PC-3 (cell line): ENCODE measurements around the gene NARS2. TPM values are rescaled to one million over a fixed set of nuclear protein-coding genes. Genes with fewer than 3 reads are reported as not detected.

ENCODE experiments used
- ATAC-seq: fragments of 200-7000 bp; cut with Tn5 transposase; 2 replicates; pipeline ENCODE4 v1.9.1; 2020; ENCODE audit warnings: mild to moderate bottlenecking, moderate library complexity
- BruUV-seq: library from RNA; stranded (reverse); fragments of 400-500 nt; replicated peaks from 2 replicates; lab custom pipeline; 2021; lab: Mats Ljungman, UMichigan
- CTCF ChIA-PET: fragments of 300-600 bp; sonication (Branson Sonifier 250); formaldehyde crosslinking; loops from one replicate; lab custom pipeline; 2022; ENCODE audit warnings: antibody characterized with exemption; lab: Charles Lee
- POLR2A ChIA-PET: fragments of 300-600 bp; sonication (Branson Sonifier 250); formaldehyde crosslinking; loops from one replicate; lab custom pipeline; 2022; ENCODE audit warnings: antibody characterized with exemption; ENCODE audit not compliant: unreplicated experiment; lab: Charles Lee
- DNase-seq: peaks from one replicate; pipeline ENCODE4 v3.0.0-alpha.2; 2015
- H2AFZ ChIP-seq: fragments of 300-600 bp; sonication (generic); 2 replicates; pipeline ENCODE4 v1.6.0; 2016; ENCODE audit warnings: antibody characterized with exemption, low read length
- H3F3A ChIP-seq: fragments of 300-600 bp; sonication (generic); one replicate; pipeline ENCODE4 v1.6.0; 2017; ENCODE audit warnings: antibody characterized with exemption, low read length, control low read depth, mild to moderate bottlenecking; ENCODE audit not compliant: unreplicated experiment
- H3K27ac ChIP-seq: fragments of 300-600 bp; sonication (generic); 2 replicates; pipeline ENCODE4 v1.5.1; 2016; ENCODE audit warnings: mild to moderate bottlenecking, low read length
- H3K27me3 ChIP-seq: fragments of 300-600 bp; sonication (generic); 2 replicates; pipeline ENCODE4 v1.6.1; 2016; ENCODE audit warnings: low read length, mixed read lengths
- H3K36me3 ChIP-seq: fragments of 300-600 bp; sonication (generic); 2 replicates; pipeline ENCODE4 v1.6.1; 2016; ENCODE audit warnings: low read depth, mixed run types, low read length, mixed read lengths
- H3K4me1 ChIP-seq: fragments of 300-600 bp; sonication (generic); 2 replicates; pipeline ENCODE4 v1.5.1; 2016; ENCODE audit warnings: low read length; ENCODE audit not compliant: insufficient read depth
- H3K4me2 ChIP-seq: fragments of 300-600 bp; sonication (generic); 2 replicates; pipeline ENCODE4 v1.6.0; 2016; ENCODE audit warnings: low read length
- H3K4me3 ChIP-seq: fragments of 300-600 bp; sonication (generic); 2 replicates; pipeline ENCODE4 v1.5.1; 2016; ENCODE audit warnings: mild to moderate bottlenecking, low read length, mixed read lengths
- H3K79me2 ChIP-seq: fragments of 300-600 bp; sonication (generic); 2 replicates; pipeline ENCODE4 v1.6.1; 2017; ENCODE audit warnings: low read length, mixed read lengths
- H3K9ac ChIP-seq: fragments of 300-600 bp; sonication (generic); 2 replicates; pipeline ENCODE4 v1.6.0; 2016; ENCODE audit warnings: mild to moderate bottlenecking, low read length
- H3K9me2 ChIP-seq: fragments of 300-600 bp; sonication (generic); replicated peaks from 2 replicates; pipeline ENCODE4 v1.6.1; 2016; ENCODE audit warnings: mixed run types, low read length, mixed read lengths
- H3K9me3 ChIP-seq: fragments of 300-600 bp; sonication (generic); 2 replicates; pipeline ENCODE4 v1.6.1; 2016; ENCODE audit warnings: low read length, mixed read lengths
- H4K20me1 ChIP-seq: fragments of 300-600 bp; sonication (generic); 2 replicates; pipeline ENCODE4 v1.6.1; 2016; ENCODE audit warnings: low read length, mixed read lengths
- EZH2 ChIP-seq: fragments of 300-600 bp; sonication (generic); IDR thresholded peaks from one replicate; pipeline ENCODE4 v1.6.1; 2017; ENCODE audit warnings: antibody characterized with exemption, mild to moderate bottlenecking, low read length; ENCODE audit not compliant: unreplicated experiment
- EZH2phosphoT487 ChIP-seq: fragments of 300-600 bp; sonication (generic); IDR thresholded peaks from 2 replicates; pipeline ENCODE4 v1.6.1; 2018; ENCODE audit warnings: mild to moderate bottlenecking, antibody characterized with exemption, low read length, borderline replicate concordance
- intact Hi-C: fragments of 100-400 bp; cut with micrococcal nuclease; formaldehyde crosslinking; loops from 2 replicates; pipeline ENCODE4 v1.9.0; 2023
- total RNA-seq: library from RNA; depleted of rRNA; stranded (reverse); fragments of >200 nt; gene quantifications from 2 replicates; pipeline ENCODE4 v1.2.3, GENCODE V29; 2014
- TF ChIP-seq, protein P1 (sequence below): fragments of 300-600 bp; sonication (generic); conservative IDR thresholded peaks from 2 replicates; pipeline ENCODE4 v1.5.1; 2017; ENCODE audit warnings: antibody characterized with exemption, low read depth, mild to moderate bottlenecking, low read length

Gene NARS2
- total RNA-seq, 1 experiment from 2014 or later, result 33.5 TPM

DNA sequence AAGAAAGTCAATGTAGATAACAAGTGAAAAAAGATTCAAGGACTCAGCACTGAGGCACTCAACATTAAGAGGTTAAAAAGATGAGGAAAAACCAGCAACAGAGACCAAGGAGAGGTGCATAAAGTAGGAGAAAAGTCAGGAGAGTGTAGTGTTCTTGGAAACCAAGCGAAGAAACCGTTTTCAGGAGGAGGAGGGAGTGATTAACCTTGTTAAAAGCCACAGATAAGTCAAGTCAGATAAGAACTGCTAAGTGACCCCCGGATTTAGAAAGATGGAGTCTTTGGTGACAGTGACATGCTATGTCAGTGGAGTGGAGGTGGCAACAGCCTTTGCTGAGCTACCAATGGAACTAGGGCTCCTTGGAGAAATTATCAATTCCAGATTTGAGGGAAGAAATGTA lies 13.9 kb upstream of the NARS2 start:
- CTCF ChIA-PET, result no interaction called here
- Histone ChIP-seq H3K79me2 (no peaks in the 10 kb centered on the region), H4K20me1 (no peaks in the 10 kb centered on the region), H3F3A (no peaks in the 10 kb centered on the region), H3K4me2 (no peak overlapping the region), H2AFZ (no peak overlapping the region), H3K9me2 (no peaks in the 10 kb centered on the region), H3K27me3 (peaks cover 14% of the 10 kb centered on the region; the same call in 1 of the 2 replicates), H3K9ac (no peak overlapping the region), H3K36me3 (no peaks in the 10 kb centered on the region), H3K4me1 (no peaks in the 10 kb centered on the region), H3K27ac (no peak overlapping the region), H3K4me3 (no peak overlapping the region), H3K9me3 (peaks cover 10% of the 10 kb centered on the region)
- ATAC-seq (no peak), DNase-seq (no peak)
- POLR2A ChIA-PET, result interaction anchor here (0.6 kb wide), 1 partner anchor 487 kb away, joined by 3 read pairs; no protein-coding TSS in a partner anchor
- BruUV-seq, result no TSS peak
- TF ChIP-seq EZH2phosphoT487 (no peak), EZH2 (no peak)
- TF ChIP-seq, protein P1, sequence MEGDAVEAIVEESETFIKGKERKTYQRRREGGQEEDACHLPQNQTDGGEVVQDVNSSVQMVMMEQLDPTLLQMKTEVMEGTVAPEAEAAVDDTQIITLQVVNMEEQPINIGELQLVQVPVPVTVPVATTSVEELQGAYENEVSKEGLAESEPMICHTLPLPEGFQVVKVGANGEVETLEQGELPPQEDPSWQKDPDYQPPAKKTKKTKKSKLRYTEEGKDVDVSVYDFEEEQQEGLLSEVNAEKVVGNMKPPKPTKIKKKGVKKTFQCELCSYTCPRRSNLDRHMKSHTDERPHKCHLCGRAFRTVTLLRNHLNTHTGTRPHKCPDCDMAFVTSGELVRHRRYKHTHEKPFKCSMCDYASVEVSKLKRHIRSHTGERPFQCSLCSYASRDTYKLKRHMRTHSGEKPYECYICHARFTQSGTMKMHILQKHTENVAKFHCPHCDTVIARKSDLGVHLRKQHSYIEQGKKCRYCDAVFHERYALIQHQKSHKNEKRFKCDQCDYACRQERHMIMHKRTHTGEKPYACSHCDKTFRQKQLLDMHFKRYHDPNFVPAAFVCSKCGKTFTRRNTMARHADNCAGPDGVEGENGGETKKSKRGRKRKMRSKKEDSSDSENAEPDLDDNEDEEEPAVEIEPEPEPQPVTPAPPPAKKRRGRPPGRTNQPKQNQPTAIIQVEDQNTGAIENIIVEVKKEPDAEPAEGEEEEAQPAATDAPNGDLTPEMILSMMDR, result no peak
- intact Hi-C loops, result no loop called here

DNA sequence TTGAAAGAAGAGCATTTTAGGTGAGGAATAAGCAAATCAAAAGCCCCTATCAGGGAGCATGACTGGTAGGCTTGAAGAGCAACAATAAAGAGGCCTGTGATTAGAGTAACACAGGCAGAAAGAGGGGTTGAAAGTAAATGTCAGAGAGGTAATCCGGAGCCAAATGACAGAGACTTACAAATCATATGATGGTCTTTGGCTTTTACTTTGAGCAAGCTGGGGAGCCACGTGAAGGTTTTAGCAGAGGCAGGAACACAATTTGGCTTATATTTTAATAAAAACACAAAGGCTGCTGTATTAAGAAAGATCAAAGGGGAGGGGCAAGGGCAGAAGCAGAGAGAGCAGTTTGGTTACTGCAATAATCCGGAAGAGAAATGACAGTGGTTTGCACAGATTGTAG lies 12.8 kb upstream of the NARS2 start:
- ATAC-seq, result no peak
- H3K4me2 ChIP-seq, result no peak overlapping the region
- intact Hi-C loops, result no loop called here
- H3F3A ChIP-seq, result no peaks in the 10 kb centered on the region
- DNase-seq, result no peak
- H3K79me2 ChIP-seq, result no peaks in the 10 kb centered on the region
- no peaks in the 10 kb centered on the region for H3K4me1 ChIP-seq
- ChIA-PET POLR2A (no interaction called here), CTCF (no interaction called here)
- no TSS peak for BruUV-seq
- peaks cover 14% of the 10 kb centered on the region; the same call in 1 of the 2 replicates for H3K27me3 ChIP-seq
- no peaks in the 10 kb centered on the region for H3K9me2 ChIP-seq
- H3K9ac ChIP-seq, result no peak overlapping the region
- H3K9me3 ChIP-seq, result peaks cover 16% of the 10 kb centered on the region
- no peaks in the 10 kb centered on the region for H3K36me3 ChIP-seq
- no peak overlapping the region for H2AFZ ChIP-seq
- no peaks in the 10 kb centered on the region for H4K20me1 ChIP-seq
- no peak overlapping the region for H3K4me3 ChIP-seq
- H3K27ac ChIP-seq, result no peak overlapping the region
- TF ChIP-seq, protein P1, result no peak
- TF ChIP-seq EZH2, result no peak
- no peak for TF ChIP-seq EZH2phosphoT487

DNA sequence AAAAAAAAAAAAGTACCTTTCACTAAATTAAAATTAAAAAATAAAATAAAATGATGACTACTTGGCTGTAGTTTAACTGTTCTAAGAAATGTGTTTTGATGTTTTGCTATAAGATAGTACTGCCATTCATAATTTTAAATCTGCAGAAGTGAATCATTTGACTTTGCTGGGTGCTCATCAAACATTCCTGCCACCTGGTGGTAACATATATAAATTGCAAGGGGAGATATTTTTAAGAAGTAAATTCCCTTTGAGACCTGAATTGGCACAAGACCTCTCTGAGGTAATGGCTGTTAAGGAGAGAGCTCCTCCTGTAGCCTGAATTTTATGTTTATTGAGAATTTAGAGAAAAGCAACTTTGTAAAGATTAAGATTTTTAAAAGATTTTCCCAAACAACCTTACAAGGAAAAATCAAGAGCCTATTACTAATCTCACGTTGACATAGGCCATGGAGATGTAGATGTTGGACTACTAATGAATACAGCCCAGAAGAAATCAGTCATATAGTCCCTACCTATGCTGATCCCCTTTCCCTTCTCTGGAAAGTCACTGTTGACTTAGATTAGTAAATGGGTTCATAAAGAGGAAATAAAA lies 11.9 kb upstream of the NARS2 start:
- H3K9me3 ChIP-seq, result peaks cover 16% of the 10 kb centered on the region
- H3K9ac ChIP-seq, result no peak overlapping the region
- no peaks in the 10 kb centered on the region for H3K36me3 ChIP-seq
- intact Hi-C loops, result no loop called here
- BruUV-seq, result no TSS peak
- H4K20me1 ChIP-seq, result no peaks in the 10 kb centered on the region
- H3K4me1 ChIP-seq, result no peaks in the 10 kb centered on the region
- no peak overlapping the region for H3K27ac ChIP-seq
- no peak overlapping the region for H3K4me2 ChIP-seq
- POLR2A ChIA-PET, result interaction anchor here (0.7 kb wide), 1 partner anchor 352 kb away, joined by 21 read pairs; no protein-coding TSS in a partner anchor
- H2AFZ ChIP-seq, result no peak overlapping the region
- H3F3A ChIP-seq, result no peaks in the 10 kb centered on the region
- H3K9me2 ChIP-seq, result no peaks in the 10 kb centered on the region
- CTCF ChIA-PET, result interaction anchor here (0.6 to 0.9 kb wide), 3 partner anchors 358 to 586 kb away, joined by 3 to 10 read pairs (median 3); no protein-coding TSS in a partner anchor
- DNase-seq, result peak; percentile 62
- H3K79me2 ChIP-seq, result no peaks in the 10 kb centered on the region
- TF ChIP-seq EZH2phosphoT487 (no peak), EZH2 (no peak)
- TF ChIP-seq, protein P1, result peak; percentile 80
- no peak overlapping the region for H3K4me3 ChIP-seq
- peak; percentile 56 for ATAC-seq
- peaks cover 14% of the 10 kb centered on the region; the same call in 1 of the 2 replicates for H3K27me3 ChIP-seq
